Left cardiac atrium (tissue), 4 donors: Measurements from ENCODE around the gene MARCO. TPM values are rescaled to one million over a fixed set of nuclear protein-coding genes. Genes with fewer than 3 reads are reported as not detected.

ENCODE experiments used
- ATAC-seq, 2 donors: fragments of 200-7000 bp; cut with Tn5 transposase; one replicate each; pipeline ENCODE4 v1.9.1; 2020; ENCODE audit warnings: mild to moderate bottlenecking in 2 of 2, moderate library complexity in 2 of 2
- DNase-seq: peaks from one replicate; pipeline ENCODE4 v3.0.0-alpha.2; 2020
- intact Hi-C, 2 donors: fragments of 100-400 bp; cut with DNase I; formaldehyde crosslinking; loops; one replicate each; pipeline versions ENCODE4 v1.14.1 to v1.15.1; 2022 to 2023
- long read RNA-seq: library from polyadenylated mRNA; unstranded; transcript quantifications from one replicate; pipeline ENCODE4 v2.0.0, GENCODE V29; 2021
- total RNA-seq, 2 donors: library from RNA; stranded (reverse); fragmentation: NEBNext Ultra II Directional; extraction: Animal tissue kit (Norgen Biotek cat#: 25700); gene quantifications; one replicate each; pipeline ENCODE4 v1.2.1, GENCODE V29; 2021
- donor health status: DM: no; HTN: yes; CAD: no.
- donor health status: DM: no; HTN: yes; CAD: no; lungs with severe emphysema.
- donor health status: DM: yes; HTN: yes; CAD: no.
- donor health status: Dilated cardiomyopathy.

The MARCO gene
- 10 to 100 TPM; 34.5 to 97.0 TPM for total RNA-seq
- long read RNA-seq, transcript MARCO-201 (17 exons, 1,838 nt) = major isoform, 18 of 23 reads
- long read RNA-seq, partial matches to known transcripts = 3 of 23 reads
- long read RNA-seq, other reads (novel, unspliced or antisense) = 2 of 23 reads

GRCh38 chr2:118942031-118942430 is at the start of gene MARCO:
Gene MARCO, plus strand, starts transcription at chr2:118942194. Its CDS starts 107 bp downstream, at chr2:118942301.
- intact Hi-C loops = no loop called here
- peak in 1 of 2 donors; percentile 17 for ATAC-seq
- no peak for DNase-seq

- intact Hi-C loops = no loop called here
- no peak for ATAC-seq
- DNase-seq = no peak
These were observed 48.9 kb upstream of the MARCO start for GRCh38 chr2:118893100-118893499.

DNA sequence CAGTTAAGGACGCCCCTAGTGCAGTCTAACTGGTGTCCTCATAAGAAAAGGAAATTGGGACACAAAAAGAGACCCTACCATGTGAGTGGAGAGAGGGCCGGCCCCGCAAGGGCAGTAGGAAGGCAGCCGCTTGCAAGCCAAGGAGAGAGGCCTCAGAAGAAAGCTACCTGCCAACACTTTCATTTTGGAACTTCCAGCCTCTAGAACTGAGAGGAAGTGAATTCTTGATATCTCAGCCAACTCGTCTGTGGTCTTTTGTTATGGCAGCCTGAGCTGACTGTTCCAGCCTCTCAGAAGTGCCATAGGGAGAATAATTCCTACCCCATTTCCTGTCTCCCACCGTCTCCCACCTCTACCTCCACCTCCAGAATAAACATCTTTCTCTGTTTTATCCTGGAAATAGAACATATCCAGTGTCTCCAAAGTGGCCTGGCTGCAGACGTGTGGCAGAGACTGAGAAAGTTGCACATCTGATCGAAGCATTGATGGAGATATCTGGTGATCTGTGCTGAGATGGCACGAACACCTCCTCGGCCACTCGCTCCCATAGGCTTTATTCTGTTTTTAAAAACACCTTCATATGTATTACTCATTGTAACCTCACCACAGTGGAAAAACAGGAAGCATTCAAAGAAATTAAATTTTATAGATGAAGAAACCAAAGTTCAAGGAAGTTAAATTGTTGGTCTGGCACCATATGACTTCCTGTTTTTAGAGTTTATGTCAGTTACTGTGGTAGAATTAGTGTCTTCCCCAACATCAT is 39.5 kb upstream of the MARCO start:
- intact Hi-C loops = no loop called here
- peak in 1 of 2 donors; percentile 62 for ATAC-seq
- no peak for DNase-seq

GRCh38 chr2:118903029-118903351 is 39.0 kb upstream of the MARCO start:
- DNase-seq (no peak), ATAC-seq (no peak)
- intact Hi-C loops = no loop called here

- no peak for DNase-seq
- intact Hi-C loops = no loop called here
- peak in 1 of 2 donors; percentile 66 for ATAC-seq
These were observed 38.2 kb upstream of the MARCO start for GRCh38 chr2:118903551-118904479.

DNA sequence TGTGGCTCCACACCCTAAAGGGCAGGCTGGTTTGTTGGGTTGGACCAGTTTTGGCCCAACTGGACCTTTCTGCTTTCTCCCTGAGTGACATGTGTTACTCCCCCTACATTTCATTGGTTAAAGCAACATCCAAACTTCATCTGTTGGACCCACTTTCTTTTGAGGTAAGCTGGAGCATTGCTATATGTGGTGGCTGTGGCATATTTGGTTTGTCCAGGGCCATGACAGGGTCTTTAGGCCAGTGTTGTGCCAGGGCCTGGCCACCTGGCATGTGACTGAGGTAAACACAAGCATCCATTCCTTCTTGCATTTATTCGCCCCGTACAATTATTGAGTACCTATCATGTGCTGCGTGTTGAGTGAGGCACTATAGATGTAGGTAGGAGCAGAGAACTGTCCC is 36.8 kb upstream of the MARCO start:
- ATAC-seq (no peak), DNase-seq (no peak)
- intact Hi-C loops = no loop called here

DNA sequence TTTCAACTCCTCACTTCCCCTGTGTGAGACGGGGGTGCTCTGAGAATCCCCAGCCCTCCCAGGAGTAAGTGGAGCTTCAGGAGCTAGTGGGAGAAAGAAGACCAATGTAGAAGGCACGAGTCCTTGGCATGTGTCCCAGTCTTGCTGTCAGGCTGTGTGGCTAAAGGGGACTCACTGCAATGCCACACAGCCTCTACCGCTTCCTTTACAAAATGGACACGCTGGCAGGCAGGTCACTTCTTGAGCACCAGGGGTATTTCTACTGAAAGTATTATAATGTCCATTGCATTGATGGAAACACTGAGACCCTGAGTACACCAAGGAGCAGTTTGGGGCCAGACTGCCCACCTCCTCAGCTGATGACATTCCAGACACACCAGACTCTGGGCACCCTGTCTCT is 35.8 kb upstream of the MARCO start:
- DNase-seq (no peak), ATAC-seq (no peak)
- intact Hi-C loops = no loop called here

GRCh38 chr2:118907759-118908158 is 34.2 kb upstream of the MARCO start:
- intact Hi-C loops = no loop called here

DNA sequence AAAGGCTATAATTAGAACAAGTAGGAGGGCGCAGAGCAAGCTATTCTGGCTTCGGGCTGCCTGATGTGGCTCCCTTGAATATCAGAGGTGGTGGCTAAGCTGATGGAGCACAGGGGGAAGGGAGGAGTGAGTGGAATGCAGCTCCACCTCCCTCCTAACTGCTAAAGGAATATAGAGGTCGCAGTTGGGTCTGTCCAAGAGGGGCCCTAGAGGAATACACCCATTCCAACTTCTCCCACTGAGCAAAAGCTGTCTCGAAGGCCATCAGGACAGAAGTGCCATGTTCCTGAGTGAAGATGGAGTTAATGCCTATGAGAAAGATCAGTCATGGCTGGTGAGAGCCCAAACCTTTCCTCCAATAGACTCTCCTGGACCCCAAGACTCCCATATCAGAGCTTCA is 32.8 kb upstream of the MARCO start:
- DNase-seq = no peak
- no peak for ATAC-seq
- intact Hi-C loops = no loop called here

More at GRCh38 chr2:118907759-118908158, 34.2 kb upstream of the MARCO start:
- ATAC-seq (no peak), DNase-seq (no peak)

- intact Hi-C loops = no loop called here
- no peak for DNase-seq
- ATAC-seq = no peak
These were observed 30.7 kb upstream of the MARCO start for GRCh38 chr2:118911166-118911856.

DNA sequence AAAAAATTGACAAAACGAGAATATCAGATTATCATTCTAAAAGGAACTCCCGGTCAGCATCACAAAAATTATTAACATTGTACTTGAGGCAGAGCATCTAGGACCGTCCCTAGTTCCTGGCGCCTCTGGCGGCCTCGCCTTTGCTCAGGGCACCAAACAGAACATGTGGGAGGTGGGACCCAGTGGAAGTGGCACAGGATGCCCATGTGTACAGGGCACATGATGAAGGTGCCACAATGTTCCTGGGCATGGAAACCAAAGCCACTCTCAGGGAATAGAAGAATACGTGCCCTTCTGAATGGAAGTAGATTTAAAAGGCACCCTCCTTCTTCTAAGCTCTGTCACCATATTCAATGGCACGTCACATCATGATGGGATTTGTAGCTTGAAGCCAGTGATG is 30.1 kb upstream of the MARCO start:
- DNase-seq = no peak
- no peak for ATAC-seq
- intact Hi-C loops = no loop called here

- DNase-seq = no peak
- intact Hi-C loops = no loop called here
- peak in 1 of 2 donors; percentile 17 for ATAC-seq
These were observed 28.7 kb upstream of the MARCO start for GRCh38 chr2:118913131-118913802.

DNA sequence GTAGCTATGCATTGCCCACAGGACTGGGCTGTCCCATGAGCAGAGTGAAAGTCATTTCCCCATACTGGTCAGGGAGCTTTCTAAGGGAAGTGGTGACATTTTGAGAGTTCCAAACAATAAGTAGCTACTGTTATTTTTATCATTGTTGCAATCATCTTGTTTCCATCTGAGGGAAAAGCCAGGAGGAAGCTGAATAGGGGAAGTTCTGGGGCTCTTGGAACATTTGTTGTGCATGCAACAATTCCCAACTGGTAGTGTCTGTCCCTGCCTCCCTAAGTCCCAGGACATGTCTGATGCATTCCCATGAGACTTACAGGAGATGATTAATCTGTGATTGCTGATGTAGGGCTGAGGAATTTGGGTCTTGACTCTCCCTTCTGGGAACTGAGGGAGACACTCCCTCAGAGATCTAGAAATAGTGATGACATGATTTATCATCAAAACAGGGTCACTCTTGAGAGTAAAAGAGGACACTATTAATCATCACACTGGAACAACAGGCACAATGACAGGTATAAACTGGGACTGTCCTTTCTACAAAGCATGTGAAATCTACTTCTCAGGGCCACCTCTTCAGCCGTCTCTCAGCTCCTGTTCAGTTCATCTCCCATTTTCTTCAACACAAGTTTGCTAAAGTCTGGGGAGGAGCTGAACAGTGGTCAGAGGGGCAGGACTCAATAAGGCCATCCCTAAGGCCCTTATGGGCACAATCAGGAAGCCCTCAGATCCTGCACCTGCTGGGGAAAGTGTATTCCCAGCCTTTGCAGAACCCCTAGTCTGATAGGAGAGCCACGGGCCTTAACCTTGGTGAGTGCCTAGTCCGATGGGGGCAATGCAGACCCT is 28.0 kb upstream of the MARCO start:
- ATAC-seq = peak in 1 of 2 donors; percentile 68
- intact Hi-C loops = no loop called here
- no peak for DNase-seq

DNA sequence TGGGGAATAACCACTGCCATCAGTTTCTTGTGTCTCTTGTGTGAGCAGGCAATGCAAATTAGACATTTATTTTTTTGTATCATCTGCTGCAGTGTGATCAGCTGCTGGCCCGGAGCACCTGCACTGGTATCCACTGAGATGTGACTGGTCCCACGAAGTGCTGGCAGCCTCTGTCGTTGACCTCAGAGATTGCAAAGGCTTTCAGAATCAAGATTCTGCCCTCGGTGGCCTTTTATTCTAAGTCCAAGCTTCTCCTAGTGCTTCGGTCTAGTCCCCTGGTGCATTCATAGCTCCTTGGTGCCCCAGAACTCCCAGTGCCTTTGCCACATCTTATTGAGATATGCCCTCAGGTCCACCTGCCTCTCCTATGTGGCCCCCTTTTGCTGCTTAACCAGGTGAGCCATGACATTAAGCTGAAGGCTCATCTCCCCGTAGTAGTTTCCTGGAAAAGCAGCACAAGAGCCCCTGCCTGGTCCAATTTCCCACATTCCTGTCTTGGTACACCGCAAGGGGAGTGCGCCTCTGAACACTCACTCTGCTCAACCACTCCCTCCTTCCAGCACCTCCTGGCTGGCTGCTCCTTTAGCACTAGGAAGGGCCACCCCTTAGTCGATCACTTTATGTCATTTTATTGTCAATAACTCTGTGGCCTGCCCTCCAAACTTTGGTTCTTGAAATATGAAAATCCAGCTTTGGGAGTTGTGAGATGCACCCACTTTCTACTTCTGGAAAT is 27.1 kb upstream of the MARCO start:
- ATAC-seq (no peak), DNase-seq (no peak)
- intact Hi-C loops = no loop called here

DNA sequence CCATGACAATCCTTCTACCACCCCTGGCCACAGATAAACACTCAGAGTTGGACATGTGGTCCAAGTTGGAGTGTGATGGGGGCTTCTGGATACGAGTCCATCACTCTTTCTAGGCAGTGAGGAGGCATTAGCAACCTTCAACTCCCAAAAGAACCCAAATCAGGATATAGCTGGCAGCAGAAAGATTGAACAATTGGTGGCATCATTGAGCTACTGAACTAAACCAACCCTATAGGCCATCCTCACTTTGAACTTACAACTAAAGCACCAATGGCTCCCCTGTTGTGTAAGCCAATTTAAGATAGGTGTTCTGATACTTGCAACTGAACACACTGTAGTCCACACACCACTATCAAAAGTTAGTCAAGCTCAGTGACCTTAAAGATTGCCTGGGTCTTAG is 24.0 kb upstream of the MARCO start:
- no peak for ATAC-seq
- no peak for DNase-seq

DNA sequence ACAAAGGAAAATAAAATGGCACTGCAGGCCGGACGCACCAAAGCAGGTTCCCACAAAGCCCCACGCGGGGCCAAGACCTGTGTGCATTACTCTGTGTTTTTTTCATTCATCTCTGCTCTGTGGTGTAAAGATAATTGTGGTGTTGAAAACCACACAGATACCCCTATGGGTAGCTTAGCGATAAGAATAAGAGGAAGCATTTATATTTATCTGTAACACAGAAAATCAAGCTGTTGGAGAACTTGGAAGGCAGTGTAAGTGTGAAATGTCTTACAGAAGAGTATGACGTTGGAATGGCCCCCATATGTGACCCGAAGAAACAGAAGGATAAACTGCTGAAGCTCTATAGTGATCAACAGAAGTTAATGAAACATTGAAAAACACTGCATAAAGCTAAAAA is 20.3 kb upstream of the MARCO start:
- no peak for ATAC-seq
- intact Hi-C loops = no loop called here

More for the DNA sequence above, 24.0 kb upstream of the MARCO start:
- intact Hi-C loops = no loop called here

DNA sequence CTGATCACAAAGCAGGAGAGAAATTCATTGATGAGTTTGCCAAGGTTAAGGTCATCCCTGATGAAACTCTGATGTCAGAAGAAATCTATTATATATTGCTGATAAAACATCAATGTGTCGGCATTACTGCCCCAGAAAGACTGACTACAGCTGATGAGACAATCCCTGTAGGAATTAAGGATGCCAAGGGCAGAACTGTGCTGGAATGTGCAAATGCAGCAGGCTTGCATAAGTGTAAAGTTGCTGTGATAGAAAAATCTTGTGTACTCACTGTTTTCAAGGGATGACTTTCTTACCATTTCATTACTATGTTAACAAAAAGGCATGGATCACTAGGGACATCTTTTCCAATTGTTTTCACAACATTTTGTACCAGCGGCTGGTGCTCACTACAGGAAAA is 19.7 kb upstream of the MARCO start:
- ATAC-seq (no peak), DNase-seq (no peak)
- intact Hi-C loops = no loop called here

More for the DNA sequence above, 20.3 kb upstream of the MARCO start:
- DNase-seq = no peak
